Transverse colon (tissue), 4 donors: ENCODE measurements around the gene WWOX.

Source experiments
- CTCF ChIP-seq, 5 experiments: fragments of 200-600 bp in 3 of 5; fragments of 450-650 bp in 2 of 5; sonication (generic) in 3 of 5; IDR thresholded peaks; 1 replicate in 2 of 5; 2 replicates in 3 of 5; pipeline ENCODE4 v1.5.1; 2016 to 2017; ENCODE audit warnings: antibody characterized with exemption in 5 of 5, inconsistent platforms in 3 of 5, mild to moderate bottlenecking in 2 of 5, moderate library complexity in 1 of 5
- POLR2A ChIP-seq: fragments of 450-650 bp; IDR thresholded peaks from one replicate; pipeline ENCODE4 v1.6.1; 2016; ENCODE audit warnings: antibody characterized with exemption, mild to moderate bottlenecking, moderate library complexity
- POLR2AphosphoS5 ChIP-seq, 3 donors: sonication (generic); formaldehyde crosslinking; IDR thresholded peaks; one replicate each; pipeline ENCODE4 v1.6.1; 2016; ENCODE audit warnings: antibody characterized with exemption in 3 of 3

- TF ChIP-seq POLR2AphosphoS5 (IDR thresholded peaks at IDR 0.05): no peak
- TF ChIP-seq POLR2A: no peak
- TF ChIP-seq CTCF (IDR thresholded peaks at IDR 0.05): no peak
Observed at GRCh38 chr16:78993346-78993745, 893.9 kb downstream of the WWOX start.
